ENCODE results near the gene ROMO1.

DNA sequence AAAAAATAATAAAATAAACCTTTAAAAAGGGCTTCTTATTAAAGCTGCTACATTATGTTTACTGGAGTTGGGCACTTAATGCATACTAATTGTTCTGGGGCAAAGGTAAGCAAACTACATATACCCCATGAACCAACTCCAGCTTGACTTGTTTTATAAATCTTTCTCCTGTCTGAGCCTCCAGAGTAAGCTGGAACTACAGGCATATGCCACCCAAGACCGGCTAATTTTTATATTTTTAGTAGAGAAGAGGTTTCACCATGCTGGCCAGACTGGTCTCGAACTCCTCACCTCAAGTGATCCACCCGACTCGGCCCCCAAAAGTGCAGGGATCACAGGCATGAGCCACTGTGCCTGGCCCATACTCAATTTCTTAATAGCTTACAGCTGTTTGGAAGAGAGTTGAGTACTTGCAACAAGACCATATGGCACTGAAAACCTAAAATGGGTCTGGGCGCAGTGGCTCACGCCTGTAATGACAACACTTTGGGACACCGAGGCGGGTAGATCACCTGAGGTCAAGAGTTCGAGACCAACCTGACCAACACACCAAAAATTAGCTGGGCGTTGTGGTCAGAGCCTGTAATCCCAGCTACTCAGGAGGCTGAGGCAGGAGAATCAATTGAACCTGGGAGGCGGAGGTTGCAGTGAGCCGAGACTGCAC lies 19.9 kb downstream of the ROMO1 start:
- TF ChIP-seq, protein P1, sequence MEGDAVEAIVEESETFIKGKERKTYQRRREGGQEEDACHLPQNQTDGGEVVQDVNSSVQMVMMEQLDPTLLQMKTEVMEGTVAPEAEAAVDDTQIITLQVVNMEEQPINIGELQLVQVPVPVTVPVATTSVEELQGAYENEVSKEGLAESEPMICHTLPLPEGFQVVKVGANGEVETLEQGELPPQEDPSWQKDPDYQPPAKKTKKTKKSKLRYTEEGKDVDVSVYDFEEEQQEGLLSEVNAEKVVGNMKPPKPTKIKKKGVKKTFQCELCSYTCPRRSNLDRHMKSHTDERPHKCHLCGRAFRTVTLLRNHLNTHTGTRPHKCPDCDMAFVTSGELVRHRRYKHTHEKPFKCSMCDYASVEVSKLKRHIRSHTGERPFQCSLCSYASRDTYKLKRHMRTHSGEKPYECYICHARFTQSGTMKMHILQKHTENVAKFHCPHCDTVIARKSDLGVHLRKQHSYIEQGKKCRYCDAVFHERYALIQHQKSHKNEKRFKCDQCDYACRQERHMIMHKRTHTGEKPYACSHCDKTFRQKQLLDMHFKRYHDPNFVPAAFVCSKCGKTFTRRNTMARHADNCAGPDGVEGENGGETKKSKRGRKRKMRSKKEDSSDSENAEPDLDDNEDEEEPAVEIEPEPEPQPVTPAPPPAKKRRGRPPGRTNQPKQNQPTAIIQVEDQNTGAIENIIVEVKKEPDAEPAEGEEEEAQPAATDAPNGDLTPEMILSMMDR (IDR thresholded peaks at IDR 0.05): no peak
- no peak for TF ChIP-seq POLR2A (IDR thresholded peaks at IDR 0.05)
